GM21576 (cell line): ENCODE measurements around the gene GADL1.

Source experiments
- ATAC-seq: cut with Tn5 transposase; IDR thresholded peaks from one replicate; pipeline ENCODE4 v1.9.1; 2021; ENCODE audit warnings: mild to moderate bottlenecking, moderate library complexity; ENCODE audit not compliant: unreplicated experiment

Gene GADL1

DNA sequence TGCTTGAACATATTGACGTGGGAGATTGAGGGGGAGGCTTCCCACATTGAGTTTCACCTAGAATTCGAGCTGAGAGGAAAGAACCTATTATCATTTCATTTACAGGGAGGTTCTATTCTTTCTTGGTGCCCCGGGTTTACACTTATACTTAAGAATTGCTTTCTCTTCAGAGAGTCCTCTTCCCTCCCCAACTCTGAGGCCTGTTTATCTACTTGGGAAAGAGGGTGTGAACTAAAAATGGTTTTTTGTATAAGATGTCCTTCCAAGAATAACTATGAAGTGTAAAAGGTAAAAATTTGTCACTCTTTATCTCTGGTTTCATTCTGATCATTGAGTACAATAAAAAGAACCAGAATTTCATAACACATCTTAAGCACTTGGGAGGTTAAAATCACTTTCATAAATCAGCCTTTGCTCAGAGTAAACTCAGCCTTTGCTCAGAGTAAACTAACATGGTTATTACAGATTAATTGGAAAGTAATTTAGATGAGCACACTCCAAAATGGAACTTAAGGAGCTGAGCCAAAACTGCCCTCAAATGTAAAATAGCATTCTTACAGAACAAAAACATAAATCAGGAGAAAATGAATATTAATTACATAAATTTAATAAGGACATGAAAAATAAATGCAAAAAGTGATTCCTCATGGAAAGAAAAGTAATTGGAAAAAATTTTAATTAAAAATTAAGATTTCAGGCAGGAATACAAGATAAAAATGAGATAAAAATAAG, 75.2 kb downstream of the GADL1 start:
- no peak for ATAC-seq

DNA sequence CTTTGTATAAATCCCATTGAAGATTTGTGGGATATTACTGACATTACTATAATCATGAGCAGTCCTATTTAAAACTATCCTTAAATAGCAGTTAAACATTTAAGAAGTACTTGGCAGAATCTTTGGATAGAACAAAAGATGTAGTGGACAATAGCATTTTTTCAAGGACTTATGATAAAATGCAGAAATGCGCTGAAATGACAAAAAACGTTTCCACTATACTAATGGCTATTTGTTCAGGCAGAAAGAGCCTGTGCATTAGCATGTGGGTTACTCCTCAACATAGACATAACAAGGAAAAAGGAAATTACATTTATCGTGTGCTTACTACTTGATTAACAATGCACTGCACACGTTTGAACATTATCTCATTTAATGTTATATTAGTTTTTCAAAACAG, 80.7 kb downstream of the GADL1 start:
- ATAC-seq, result no peak

DNA sequence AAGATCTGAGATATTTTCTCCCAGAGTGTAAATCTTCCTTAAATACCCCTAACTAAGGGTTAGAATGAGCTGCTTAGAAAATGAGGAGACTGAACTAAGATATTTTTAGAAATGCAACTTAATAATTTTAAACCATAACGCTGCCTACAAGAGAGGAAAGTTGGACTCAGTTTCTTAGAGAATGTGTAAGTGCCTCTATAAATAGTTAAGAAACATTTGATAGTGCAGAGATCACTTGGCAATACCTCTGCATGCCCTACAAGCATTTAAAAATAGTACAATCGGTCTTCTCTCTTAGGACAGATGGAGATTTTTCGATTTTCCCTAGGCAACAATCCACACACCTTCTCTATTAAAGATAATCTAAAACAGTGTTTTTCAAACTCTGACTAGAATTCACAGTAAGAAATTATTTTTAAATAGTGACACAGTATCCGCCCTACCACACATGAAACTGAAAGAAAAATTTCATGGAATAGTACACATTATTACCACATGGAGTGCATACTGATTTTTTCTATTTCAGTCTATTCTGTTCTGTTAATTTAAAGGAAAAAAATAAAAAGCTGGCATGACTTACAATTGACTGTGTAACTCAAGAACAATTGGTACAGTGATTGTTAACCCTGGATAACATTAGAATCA, 83.2 kb downstream of the GADL1 start:
- no peak for ATAC-seq

DNA sequence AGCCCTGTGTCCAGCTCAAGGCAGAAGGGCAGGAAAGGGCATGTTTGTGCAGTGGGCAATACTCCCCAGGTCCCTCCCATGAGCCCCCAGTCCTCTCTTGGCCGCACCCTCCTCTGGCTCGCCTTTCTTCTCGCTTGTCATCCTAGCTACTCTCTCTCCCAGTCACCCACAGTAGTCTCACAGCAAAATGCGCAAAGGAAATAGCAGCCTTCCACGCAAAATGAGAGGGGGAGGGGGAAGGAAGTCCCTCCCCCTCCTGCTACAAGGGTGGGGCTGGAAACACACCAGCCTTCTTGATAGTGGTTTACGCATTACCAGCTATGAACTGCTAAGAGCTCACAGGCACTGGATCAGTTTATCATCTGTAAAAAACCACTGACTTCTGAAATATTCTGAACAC, 83.8 kb downstream of the GADL1 start:
- ATAC-seq, result no peak

DNA sequence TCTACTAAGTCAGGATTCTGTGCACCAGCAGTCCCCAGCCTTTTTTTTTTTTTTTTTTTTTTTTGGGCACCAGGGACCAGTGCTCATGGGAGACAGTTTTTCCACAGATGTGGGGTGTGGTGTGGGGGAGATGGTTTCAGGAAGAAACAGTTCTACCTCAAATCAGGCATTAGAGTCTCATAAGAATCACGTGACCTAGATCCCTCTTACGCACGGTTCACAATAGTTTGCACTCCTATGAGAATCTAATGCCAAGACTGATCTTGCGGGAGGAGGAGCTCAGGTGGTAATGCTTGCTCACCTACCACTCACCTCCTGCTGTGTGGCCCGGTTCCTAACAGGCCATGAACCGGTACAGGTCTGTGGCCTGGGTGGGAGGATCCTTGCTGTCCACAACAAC, 88.8 kb downstream of the GADL1 start:
- ATAC-seq, result no peak

DNA sequence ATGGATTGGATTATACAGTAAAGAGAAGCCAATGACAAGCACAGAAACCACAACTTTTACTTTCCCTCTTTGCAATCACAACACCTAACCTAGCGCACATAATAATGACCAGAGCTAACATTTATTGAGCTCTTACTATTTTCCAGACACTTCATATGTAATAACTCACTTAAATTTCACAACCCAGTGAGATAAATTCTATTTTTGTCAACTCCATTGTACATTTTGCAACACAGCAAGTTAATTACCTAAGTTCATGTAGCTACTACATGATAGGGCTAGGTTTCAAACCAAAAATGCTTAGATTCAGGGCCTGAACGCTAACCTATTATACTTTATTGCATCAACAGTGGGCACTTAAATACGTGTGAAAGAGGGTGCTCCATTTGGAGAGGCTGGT, 89.5 kb downstream of the GADL1 start:
- no peak for ATAC-seq

DNA sequence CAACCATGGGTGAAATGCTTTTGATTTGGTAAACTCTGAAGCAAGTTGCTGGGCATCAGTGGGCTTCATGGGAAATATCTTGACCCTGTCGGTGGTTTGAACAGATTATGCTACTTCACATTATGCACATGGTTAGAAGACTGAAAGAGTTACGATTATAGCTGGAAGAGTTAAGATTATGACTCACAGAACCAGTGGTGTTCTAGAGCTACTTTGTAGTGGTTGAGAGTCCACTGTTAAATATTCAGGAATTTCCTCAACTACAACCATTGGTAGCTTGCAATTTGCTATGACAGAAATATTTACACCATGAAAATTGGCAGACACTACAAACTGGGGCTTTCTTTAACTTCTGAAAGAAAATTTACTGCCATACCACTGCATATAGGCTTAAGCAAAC, 99.3 kb downstream of the GADL1 start:
- ATAC-seq, result no peak

DNA sequence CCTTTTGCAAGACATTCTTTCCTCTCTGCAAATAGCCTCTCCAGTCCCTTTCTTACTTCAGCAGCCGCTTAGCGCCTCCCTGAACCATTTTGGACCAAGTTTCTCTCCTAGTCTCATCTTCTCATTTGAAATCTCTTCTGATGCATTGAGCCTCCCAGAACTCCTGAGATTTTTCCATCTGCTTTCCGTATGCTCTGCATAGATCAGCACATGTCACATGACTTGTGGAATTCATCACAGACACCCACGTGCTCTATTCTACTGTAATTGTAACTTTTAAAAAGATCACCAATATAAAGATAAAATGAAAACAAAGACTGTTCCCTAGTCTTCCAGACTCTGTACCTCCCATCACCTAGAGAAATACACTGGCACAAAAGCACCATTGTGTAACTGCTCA, 100.7 kb downstream of the GADL1 start:
- ATAC-seq, result no peak

DNA sequence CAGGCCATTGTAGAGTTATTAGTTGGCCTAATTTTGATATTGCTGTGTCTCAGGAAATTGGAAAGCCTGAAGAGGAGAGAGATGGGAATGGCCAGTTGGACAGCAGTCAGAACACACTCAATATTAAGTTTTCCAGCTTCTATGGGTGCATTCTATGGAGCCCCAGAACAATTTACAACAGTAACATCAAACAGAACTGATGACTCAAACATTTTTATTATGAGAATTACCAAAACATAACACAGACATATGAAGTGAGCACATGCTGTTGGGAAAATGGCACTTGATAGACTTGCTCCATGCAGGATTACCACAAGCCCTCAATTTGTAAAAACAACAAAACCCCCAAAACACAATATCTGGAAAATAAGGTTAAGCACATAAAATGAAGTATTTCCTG, 104.3 kb downstream of the GADL1 start:
- no peak for ATAC-seq

DNA sequence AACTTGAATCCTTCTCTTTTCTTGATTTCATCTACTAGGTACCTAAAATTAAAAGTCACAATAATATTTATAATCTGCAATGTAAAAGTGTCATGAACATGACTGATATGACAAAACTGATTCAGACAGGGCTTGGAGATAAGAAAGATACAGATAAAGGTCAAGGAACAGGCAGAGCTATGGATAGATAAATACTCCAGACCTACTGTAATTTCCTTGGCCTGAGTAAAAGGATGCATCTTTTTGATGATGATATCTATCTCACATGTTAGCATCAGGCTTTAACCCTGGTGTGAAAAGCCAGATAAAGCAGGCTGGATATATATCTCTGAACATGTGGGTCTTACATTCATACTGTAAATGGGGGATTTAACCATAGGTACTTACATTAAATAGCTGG, 108.1 kb downstream of the GADL1 start:
- ATAC-seq, result no peak

DNA sequence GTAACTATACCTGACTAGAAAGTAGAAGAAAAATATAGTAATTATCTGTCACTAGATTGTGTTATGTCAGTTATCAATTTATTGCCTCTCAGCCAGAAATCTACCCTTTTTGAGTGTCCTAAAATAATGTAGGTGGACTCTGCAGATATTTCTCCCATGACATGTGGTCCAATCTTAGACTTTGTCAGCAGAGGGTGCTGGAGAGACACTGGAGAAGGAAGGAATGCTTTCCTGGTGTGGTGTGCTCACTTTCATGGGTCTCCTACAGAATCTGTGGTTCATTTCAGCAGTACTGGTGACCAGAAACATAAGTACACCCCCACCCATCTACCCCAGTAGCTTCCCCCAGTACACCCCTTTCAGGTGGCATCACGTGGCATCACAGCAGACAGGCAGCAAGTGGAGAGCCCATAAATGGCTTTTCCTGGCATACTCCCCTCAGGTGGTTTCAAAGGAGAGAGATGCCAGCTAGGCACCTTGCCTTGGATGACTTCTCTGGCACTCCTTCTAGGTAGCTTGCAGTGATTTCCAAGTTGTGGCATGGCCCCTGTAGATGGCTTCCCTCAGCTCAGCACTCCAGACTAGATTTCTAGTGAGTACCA, 114.7 kb downstream of the GADL1 start:
- no peak for ATAC-seq

DNA sequence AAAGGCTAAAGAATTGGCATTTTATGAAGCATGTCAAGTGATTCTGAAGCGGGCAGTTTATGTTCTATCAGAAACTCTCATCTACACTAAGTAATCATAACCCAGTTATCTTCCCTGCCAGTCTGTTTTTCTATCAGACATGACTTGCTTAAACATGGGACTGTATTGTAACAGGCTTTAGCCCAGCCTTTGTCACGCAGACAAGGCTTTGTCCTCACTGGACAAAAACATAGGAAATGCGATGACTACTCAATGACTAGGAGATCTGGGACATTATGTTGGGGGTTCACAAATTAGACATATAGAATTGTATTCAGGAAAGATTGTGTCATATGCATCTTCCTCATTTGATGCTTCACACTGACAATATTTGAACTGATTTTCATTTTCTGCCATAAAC, 115.5 kb downstream of the GADL1 start:
- no peak for ATAC-seq

DNA sequence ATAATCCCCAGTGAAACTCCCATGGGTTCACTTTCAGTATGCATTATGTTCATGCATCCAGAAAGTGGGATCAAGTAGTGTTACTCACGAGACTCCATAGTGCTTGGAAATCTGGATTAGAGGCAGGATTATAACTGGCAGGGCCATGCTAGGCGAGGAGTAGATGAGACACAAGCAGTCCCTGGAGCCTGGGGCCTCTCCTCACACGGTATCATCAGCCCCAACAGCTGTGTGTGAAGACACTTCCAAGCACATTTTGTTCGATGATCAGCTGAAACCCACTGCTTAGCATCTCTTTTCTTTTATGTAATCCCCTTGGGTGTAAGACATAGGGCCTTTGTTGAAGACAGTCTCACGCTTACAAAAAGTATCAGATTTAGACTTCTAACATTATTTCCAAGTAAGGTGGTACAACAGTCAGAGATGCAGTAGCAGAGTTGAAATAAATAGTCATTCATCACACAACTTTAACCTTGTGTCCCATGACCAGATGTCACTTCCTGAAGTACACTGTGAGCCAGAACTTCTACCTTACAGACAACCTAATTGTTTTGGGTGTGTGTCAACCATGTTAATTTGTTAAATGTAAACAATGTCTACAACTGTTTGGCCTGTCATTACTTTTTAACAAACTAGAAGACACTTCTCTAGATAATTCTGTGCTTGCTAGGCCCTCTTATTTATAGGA, 116.9 kb downstream of the GADL1 start:
- no peak for ATAC-seq

DNA sequence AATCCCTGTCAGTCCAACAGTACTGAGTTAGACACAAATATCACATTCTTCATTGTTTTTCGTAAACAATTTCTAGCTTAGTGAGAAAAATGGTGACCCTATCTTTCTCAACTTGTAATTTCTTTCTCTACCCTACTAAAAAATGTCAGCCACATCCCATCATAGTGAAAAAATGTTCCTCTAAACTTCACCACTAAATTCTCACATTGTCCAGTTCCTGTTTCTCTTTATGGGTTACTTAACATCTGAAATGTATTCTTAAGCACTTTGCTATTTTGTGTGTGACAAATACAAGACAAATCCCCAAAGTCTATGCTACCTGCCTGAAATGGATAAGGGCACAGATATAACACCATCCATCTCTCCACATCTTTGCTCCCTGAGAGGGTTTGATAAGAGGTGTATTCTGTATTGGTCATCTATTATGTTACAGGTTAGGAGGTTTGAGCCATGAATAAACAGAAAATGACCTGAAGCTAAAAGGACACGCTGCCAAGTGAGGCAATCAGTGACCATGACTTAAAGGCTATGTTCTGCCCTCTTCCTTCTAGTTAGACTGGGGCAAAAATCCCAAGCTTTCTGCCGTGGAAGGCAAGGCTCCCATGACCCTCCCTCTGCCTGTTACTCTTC, 118.2 kb downstream of the GADL1 start:
- ATAC-seq, result no peak

DNA sequence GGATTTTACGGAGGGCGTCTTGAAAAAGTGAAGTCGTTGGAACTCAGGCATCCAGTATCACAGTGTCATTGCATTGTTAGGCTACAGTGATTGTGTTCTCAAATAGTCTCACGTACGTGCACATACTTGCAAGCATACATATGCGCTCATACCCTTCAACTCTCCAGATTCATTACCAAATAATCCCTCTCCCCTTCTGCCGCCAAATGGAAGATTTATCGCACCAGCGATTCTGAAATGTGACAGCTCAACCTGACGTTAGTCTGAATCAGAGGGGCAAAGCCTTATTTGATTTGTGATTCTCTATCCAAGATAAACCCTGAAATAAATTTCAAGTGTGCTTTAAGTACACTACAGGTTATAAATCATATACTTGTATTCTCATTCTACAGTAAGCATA, 119.4 kb downstream of the GADL1 start:
- no peak for ATAC-seq

DNA sequence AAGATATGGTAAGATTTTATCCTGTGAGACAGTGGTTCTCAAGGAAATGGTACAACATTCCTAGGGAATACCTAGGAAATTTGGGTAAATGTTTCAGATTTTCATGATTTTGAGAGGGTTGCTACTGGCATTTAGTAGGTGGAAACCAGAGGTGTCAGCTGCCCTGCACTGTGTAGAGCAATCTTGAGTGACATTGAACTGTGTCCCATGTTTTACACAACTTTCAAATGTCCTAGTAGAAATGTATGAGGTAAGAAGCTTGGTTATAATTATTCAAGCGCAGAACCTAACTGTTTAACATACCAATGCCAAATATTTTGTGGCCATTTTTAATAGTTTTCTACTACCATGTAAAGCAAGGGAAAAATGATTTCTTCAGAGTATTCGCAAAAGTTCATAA, 120.4 kb downstream of the GADL1 start:
- ATAC-seq, result no peak

DNA sequence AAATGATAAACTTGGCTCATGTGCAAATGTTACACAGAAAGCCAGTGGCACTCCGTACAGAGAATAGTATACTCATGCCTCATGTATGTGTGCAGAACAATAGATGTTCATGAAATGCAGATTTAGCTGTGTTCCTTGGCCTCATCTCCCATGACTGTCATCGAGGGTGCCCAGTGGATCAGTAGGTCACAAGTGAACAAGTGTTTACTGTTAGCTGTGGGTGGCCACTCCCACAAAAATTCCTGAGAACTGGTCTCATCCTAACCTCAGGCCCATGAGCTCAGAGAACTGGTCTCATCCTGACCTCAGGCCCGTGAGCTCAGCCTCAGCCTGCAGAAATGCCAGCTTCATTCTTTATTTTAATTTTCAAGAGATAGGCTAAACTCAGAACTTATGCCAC, 124.1 kb downstream of the GADL1 start:
- ATAC-seq, result no peak

DNA sequence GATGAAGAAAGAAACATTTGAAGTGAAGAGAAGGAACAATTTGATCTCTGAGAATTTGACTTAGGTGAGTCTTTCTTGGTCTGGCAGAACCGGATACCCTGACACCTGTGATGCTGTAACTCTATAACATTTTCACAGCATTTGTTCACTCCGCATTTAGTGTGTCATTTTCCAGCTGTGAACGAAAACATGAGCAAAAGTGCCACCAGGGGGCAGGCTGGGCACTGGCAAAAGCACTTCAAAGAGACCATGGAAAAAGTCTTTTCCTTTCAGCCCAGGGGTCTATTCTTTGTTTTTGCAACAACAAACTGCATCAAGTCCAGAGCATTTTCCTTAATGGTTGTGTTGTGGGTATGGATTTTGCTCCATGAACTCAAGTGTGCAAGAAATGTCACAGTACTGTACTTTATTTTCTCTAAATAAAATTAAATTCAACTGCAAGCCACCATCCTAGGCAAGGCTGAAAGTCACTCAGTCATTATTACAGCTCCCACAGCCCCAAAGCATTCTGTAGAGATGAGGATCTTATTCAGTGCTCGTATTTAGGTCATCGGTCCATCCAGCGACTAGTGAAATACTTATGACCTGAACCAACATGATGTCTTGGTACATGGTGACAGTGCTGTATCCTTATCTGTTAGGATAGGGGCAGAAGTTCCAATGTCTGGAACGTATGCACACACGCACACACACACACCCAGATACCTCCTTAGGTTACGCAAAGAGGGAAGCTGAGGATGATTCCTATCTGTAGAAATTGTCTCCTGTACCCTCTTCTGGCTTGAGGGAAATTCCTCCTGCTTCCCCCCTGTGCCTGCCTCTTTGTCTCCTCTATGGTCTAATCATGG, 125.5 kb downstream of the GADL1 start:
- peak; percentile 53 for ATAC-seq

DNA sequence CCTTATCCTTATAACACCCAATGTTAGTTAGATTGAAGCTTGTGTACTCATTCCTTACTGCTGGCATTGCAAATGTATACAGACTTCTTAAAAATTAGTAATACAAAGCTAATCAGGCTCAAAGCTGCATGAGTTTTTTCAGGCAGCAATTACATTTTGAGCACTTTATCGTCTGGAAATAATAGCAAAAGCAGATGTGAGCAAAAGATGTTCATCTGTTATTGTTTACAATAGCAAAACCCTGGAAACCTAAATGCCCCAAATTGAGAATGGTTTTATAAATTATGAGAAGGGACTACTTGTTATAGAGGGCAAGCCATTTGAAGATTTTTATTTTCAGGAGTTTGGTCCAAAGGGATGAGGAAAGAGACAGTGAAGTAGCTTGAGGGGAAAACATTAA, 126.4 kb downstream of the GADL1 start:
- ATAC-seq, result no peak

DNA sequence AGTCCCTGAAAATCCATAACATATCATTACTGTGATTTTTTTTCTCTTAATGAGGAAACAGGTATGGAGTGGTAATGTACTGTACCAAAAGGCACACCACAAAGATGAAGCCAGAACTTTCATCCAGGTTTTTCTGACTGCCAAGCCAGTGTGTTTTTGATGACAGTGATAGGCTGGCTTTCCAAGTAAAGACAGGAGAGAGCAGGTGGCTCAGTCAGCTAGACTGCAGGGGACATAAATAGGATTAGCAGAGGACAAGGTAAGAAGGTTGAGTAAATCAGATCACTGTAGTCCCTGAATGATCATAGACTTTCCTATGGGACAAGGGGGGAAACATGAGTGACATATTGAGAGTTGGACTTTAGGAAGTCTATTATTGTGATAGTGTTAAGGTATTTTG, 127.9 kb downstream of the GADL1 start:
- ATAC-seq, result no peak

DNA sequence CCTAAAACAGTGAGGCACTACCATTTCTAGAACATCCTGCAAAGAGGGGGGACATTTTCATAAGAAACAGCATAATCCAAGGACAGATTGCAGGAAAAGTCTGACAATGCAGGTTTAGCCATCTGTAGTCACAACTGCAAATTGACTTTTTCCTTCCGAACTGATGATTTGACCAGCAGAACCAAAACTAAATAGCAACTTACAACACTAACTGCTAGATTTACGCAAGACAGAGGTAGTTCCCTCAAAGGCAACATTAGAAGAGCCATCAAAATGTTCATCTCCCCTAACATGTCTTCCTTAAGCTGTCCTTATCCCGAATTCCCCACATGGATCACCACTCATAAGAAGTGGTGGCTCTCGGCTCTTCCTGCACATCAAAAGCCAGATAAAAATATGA, 129.6 kb downstream of the GADL1 start:
- ATAC-seq, result no peak
